ENCODE measurements around the gene KMT5C. TPM values are rescaled to one million over a fixed set of nuclear protein-coding genes. Genes with fewer than 3 reads are reported as not detected.

KMT5C gene
- total RNA-seq, result 5.8 and 29.9 TPM in 2 replicates

DNA sequence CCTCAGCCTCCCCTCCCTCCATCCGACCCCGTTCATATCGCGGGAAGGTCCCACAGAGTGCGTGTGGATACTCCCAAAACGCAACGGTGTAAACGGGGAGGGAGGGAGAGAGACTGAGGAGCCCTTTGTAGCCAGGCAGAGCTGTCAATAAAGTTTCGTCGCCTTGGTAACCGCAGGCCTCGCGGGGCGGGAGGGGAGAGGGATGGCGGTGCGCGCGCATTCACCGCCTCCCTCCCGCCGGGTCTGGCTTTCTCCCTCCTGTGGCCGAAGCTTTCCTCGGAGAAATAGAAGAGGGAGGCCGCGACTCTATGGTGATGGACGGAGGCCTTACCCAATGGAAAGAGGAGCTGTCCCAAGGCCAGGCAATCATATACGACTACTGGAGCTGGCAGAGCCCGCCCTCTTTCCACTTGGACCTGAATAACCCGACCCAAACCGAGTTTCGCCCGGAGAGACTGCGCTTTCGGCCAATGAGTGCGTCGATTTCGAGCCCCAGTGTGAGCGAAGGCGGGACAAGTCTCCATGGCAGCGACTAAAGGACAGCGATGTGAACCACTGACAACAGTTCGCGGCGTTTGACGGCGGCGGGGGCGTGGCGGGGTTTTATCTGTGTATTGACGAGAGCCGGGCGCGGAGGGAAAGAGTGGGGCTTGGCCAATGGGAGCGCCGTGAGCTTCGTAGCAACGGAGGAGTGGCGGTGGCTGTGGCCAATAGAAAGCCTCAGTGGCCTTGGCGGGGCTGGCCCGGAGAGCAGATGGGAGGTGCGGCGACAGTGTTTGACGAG lies at the start of gene KMT5C:
Gene KMT5C (plus strand): TSS at position 772 of the 784 bp plus-strand sequence. CDS start 2,061 bp downstream, outside the sequence.

DNA sequence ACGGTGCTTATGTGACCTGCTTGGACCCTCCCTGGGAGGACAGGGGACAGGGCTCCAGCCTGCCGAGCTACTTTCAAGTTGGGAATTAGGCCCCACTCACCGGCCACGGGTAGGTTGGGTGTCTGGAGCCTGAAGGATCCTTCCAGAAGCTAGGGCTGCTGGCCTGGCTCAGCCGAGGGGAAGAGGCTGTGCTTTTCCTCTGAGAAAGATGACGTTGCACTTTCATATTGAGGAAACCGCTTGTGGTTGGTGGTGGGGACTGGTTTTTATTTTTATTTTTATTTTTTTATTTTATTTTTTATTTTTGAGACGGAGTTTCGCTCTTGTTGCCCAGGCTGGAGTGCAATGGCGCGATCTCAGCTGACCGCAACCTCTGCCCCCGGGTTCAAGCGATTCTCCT lies 14.5 kb upstream of the KMT5C start, which contains the start of gene TMEM150B:
Gene TMEM150B (minus strand): TSS at position 170 of the 400 bp plus-strand sequence. CDS start 4,305 bp downstream, outside the sequence.

DNA sequence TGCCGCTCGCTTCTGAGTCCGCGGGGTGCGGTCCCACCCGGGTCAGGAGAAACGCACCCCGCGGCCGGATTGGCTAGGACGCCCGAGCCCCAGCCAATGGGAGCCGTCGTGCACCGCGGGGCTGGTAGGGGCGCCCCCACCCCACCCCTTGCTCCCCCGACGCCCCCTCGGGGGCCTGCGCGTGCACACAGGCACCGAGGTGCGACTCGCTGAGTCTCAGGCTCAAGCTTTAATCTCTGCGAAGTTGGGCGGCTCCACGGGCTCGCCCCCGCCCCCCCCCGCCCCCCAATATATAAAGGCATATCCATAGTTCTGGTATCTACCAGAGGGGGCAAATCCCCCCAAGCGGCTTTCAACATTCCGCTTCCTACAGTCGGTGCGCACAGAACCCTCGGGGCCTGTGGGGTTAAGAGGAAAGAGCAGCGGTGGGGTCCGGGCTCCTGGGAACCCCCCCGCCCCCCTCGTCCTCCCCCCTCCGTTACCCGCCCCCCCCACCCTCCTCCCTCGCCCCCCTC lies 15.1 kb downstream of the KMT5C start, which contains the start of gene COX6B2:
Gene COX6B2 (minus strand): TSS at position 22 of the 515 bp plus-strand sequence. CDS start 198 bp downstream, outside the sequence.

DNA sequence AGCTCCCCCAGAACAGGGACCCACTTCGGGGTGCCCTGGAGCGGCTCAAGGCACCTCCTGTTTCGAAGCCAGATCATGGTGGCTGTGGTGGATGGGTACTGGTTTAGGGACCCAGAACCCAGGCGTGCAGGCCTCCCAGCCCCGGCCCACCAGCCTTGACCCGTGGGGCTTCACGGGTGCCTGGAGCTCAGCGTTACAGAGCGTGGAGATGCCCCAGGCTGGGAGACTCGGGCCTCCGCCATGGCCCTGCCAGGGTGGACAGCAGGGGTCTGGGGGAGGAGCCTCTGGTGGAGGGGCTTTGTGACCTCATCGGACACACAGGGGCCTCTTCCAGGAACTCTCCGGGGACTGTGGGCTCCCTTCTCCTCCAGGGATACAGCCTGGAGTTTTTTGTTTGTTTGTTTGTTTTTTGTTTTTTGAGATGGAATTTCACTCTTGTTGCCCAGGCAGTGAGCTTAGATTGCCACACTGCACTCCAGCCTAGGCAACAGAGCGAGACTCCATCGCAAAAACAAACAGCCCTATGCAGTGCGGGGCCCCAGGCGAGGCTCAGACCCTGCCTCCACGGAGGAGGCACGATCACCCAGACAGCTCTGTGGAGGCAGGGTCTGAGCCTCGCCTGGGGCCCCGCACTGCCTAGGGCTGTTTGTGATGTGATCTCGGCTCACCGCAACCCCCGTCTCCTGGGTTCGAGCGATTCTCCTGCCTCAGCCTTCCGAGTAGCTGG lies 23.5 kb downstream of the KMT5C start, which contains the start of gene GARIN5B:
Gene GARIN5B (minus strand): TSS at position 271 of the 727 bp plus-strand sequence. CDS start 194 bp downstream, at position 77.

DNA sequence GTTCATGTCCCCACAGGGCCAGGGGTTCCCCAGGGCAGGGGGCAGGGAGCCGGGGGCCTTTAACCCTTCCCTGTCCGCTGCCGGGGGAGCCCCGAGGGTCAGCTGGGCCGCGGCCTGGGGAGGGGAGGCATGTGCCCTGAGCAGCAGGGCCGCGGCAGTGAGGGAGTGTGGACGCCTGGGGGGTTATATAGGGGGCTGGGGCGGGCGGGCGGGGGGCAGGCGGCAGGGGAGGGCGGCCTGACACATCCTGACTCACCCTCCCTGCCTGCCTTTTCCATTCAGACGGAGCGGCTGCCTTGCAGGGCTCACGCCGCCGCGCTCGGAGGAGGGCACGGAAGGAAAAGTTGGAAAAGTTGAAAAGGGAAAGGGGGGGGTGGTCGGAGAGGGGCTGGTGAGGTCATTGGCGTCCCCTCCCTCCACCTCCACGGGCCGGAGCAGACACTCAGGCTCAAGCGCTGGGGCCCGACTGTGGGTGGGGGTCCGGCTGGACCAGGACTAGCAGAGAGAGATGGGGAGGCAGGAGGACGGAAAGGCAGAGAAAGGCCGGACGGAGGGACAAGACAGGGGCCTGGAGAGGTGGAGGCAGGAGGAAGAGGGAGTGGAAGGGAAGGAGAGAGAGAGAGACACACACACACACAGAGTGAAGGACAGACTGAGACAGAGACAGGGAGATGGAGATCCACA lies 30.8 kb downstream of the KMT5C start, which contains the start of gene IL11:
Gene IL11 (minus strand): TSS at position 159 of the 684 bp plus-strand sequence. CDS start 153 bp downstream, at position 6.

GRCh38 chr19:55376241-55376933 lies 36.7 kb downstream of the KMT5C start, which contains the start of gene TMEM190:
TSS of gene TMEM190 (plus strand) at chr19:55376826. CDS start at chr19:55376854, 28 bp downstream.

GRCh38 chr19:55384131-55384919 lies 44.6 kb downstream of the KMT5C start, which contains the start of gene TMEM238:
TSS of gene TMEM238 (minus strand) at chr19:55384292. CDS start at chr19:55384259, 33 bp downstream.

GRCh38 chr19:55385724-55386492 lies 46.2 kb downstream of the KMT5C start, which contains the start of gene RPL28:
TSS of gene RPL28 (plus strand) at chr19:55385932. CDS start at chr19:55386358, 426 bp downstream.

Other genes starting within 250 kb of the KMT5C start
- gene PPP1R12C, start 222.2 kb upstream of the KMT5C start, total RNA-seq, result 45.6 and 47.1 TPM in 2 replicates
- 6.7 and 20.3 TPM in 2 replicates for gene TNNT1, start 190.7 kb upstream of the KMT5C start, total RNA-seq
- not detected in 2 replicates for gene TNNI3, start 182.1 kb upstream of the KMT5C start, total RNA-seq
- 1.0 TPM in 1 of 2 replicates, not detected in the other for gene DNAAF3, start 173.3 kb upstream of the KMT5C start, total RNA-seq
- gene SYT5, start 159.6 kb upstream of the KMT5C start, total RNA-seq, result 0.08 and 0.26 TPM in 2 replicates
- 3.9 and 6.6 TPM in 2 replicates for gene PTPRH, start 130.4 kb upstream of the KMT5C start, total RNA-seq
- gene TMEM86B, start 111.1 kb upstream of the KMT5C start, total RNA-seq, result 0.56 and 1.8 TPM in 2 replicates
- gene PPP6R1, start 80.9 kb upstream of the KMT5C start, total RNA-seq, result 34.1 and 42.2 TPM in 2 replicates
- gene HSPBP1, start 59.8 kb upstream of the KMT5C start, total RNA-seq, result 50.1 and 59.6 TPM in 2 replicates
- gene BRSK1, start 55.9 kb upstream of the KMT5C start, total RNA-seq, result 6.3 and 16.0 TPM in 2 replicates
- not detected in 2 replicates for gene TMEM150B, start 14.5 kb upstream of the KMT5C start, total RNA-seq
- 0.56 TPM in 1 of 2 replicates, not detected in the other for gene COX6B2, start 14.8 kb downstream of the KMT5C start, total RNA-seq
- gene GARIN5B, start 23.4 kb downstream of the KMT5C start, total RNA-seq, result not detected in 2 replicates
- gene IL11, start 30.6 kb downstream of the KMT5C start, total RNA-seq, result 12.8 and 57.4 TPM in 2 replicates
- gene TMEM190, start 37.0 kb downstream of the KMT5C start, total RNA-seq, result 0.72 TPM in 1 of 2 replicates, not detected in the other
- 0.39 TPM in 1 of 2 replicates, not detected in the other for gene TMEM238, start 44.4 kb downstream of the KMT5C start, total RNA-seq
- 712 and 1,214 TPM in 2 replicates for gene RPL28, start 46.1 kb downstream of the KMT5C start, total RNA-seq
- 73.9 and 116 TPM in 2 replicates for gene UBE2S, start 67.9 kb downstream of the KMT5C start, total RNA-seq
- gene SHISA7, start 103.4 kb downstream of the KMT5C start, total RNA-seq, result not detected in 2 replicates
- gene ISOC2, start 121.8 kb downstream of the KMT5C start, total RNA-seq, result 40.2 and 112 TPM in 2 replicates
- not detected in 2 replicates for gene C19orf85, start 124.9 kb downstream of the KMT5C start, total RNA-seq
- gene ZNF628, start 136.7 kb downstream of the KMT5C start, total RNA-seq, result 3.2 and 10.4 TPM in 2 replicates
- gene NAT14, start 145.3 kb downstream of the KMT5C start, total RNA-seq, result 28.7 and 53.0 TPM in 2 replicates
- 6.9 and 19.6 TPM in 2 replicates for gene SSC5D, start 148.6 kb downstream of the KMT5C start, total RNA-seq
- 1.8 TPM in 1 of 2 replicates, not detected in the other for gene SBK2, start 197.3 kb downstream of the KMT5C start, total RNA-seq
- gene SBK3, start 205.7 kb downstream of the KMT5C start, total RNA-seq, result 0.13 and 0.40 TPM in 2 replicates
- gene ZNF579, start 241.0 kb downstream of the KMT5C start, total RNA-seq, result 7.2 and 13.8 TPM in 2 replicates